Measurements from ENCODE around the gene TBC1D14.
"Not testable (repeated sequence)": the region's sequence is repeated elsewhere in the genome, so short reads cannot be mapped to it uniquely, and the experiment has no call there.

Gene TBC1D14

DNA sequence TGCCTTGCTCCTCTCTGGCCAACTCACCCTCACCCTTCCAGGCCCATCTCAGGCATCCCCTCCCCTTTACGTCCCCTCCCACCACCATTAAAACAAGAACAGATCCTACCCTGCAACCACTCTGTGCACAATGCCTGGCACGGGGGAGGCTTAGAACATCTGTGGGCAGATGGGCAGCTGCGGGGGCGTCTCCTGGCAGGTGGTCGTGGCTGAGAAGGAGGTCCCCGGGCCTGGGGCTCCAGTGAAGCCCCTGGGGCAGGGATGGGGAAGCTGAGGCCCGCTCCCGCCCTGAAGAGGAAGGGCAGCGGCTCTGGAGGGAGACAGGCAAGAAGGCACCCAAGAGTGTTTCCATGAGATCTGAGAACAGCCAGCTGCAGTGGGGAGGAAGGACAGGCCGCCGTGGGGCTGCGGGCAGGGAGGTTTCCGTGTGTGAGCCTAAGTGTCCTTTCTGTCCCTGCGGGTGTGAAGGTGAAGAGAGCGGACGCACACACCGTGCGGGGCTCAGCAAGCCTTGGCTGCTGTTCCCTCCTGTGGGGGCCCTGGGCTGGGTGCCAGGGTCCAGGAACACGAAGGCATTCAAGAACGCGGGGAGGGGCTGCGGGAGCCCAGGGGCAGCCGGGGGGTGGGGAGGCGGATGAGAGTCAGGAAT, 7.8 kb upstream of the TBC1D14 start (continued):
- TF ChIP-seq, protein P1, sequence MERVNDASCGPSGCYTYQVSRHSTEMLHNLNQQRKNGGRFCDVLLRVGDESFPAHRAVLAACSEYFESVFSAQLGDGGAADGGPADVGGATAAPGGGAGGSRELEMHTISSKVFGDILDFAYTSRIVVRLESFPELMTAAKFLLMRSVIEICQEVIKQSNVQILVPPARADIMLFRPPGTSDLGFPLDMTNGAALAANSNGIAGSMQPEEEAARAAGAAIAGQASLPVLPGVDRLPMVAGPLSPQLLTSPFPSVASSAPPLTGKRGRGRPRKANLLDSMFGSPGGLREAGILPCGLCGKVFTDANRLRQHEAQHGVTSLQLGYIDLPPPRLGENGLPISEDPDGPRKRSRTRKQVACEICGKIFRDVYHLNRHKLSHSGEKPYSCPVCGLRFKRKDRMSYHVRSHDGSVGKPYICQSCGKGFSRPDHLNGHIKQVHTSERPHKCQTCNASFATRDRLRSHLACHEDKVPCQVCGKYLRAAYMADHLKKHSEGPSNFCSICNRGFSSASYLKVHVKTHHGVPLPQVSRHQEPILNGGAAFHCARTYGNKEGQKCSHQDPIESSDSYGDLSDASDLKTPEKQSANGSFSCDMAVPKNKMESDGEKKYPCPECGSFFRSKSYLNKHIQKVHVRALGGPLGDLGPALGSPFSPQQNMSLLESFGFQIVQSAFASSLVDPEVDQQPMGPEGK (CRISPR knock-in tag; IDR thresholded peaks at IDR 0.05; ENCODE audit: borderline replicate concordance): no peak
- no peak for TF ChIP-seq ZNF565 (CRISPR knock-in tag; conservative IDR thresholded peaks at IDR 0.05; ENCODE audit: low read depth)
- TF ChIP-seq PPARA (CRISPR knock-in tag; IDR thresholded peaks at IDR 0.05; ENCODE audit: borderline replicate concordance): no peak
- TF ChIP-seq ZC3H10 (CRISPR knock-in tag; IDR thresholded peaks at IDR 0.05): no peak

DNA sequence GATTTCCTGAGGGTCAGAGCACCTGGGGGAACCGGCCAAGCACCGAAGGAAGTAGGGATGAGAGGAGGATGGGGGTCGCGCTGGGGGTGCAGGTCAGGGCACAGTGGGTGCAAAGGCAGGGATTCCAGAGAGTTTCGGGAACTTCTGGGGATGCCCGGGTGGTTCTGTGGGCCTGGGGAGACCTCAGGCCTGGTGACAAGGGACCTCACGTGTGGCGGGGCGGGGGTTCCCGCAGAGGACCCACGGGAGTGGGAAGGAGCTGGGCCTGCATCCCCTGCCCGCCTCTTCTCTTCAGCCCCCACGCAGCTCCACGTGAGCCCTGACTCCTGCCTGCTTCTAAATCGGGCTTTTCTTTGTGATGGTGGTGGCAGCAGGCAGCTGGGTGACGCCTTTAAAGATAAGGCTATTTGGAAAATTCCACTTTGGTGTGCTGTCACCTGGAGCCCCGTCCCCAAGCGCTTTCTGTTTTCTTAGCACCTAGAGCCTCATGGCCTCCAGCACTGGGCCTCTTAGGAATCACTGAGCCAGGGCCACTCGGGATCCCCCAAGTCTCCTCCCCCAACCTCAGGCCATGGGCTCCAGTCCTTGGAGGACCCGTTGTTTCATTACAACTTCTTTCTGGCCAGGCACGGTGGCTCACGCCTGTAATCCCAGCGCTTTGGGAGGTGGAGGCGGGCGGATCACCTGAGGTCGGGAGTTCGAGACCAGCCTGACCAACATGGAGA, 7.1 kb upstream of the TBC1D14 start:
- TF ChIP-seq, protein P1 (CRISPR knock-in tag; IDR thresholded peaks at IDR 0.05; ENCODE audit: borderline replicate concordance): no peak
- TF ChIP-seq ZFP30 (CRISPR knock-in tag; IDR thresholded peaks at IDR 0.05) (no peak), PPARA (CRISPR knock-in tag; IDR thresholded peaks at IDR 0.05; ENCODE audit: borderline replicate concordance) (no peak), RARB (CRISPR knock-in tag; IDR thresholded peaks at IDR 0.05) (no peak)

DNA sequence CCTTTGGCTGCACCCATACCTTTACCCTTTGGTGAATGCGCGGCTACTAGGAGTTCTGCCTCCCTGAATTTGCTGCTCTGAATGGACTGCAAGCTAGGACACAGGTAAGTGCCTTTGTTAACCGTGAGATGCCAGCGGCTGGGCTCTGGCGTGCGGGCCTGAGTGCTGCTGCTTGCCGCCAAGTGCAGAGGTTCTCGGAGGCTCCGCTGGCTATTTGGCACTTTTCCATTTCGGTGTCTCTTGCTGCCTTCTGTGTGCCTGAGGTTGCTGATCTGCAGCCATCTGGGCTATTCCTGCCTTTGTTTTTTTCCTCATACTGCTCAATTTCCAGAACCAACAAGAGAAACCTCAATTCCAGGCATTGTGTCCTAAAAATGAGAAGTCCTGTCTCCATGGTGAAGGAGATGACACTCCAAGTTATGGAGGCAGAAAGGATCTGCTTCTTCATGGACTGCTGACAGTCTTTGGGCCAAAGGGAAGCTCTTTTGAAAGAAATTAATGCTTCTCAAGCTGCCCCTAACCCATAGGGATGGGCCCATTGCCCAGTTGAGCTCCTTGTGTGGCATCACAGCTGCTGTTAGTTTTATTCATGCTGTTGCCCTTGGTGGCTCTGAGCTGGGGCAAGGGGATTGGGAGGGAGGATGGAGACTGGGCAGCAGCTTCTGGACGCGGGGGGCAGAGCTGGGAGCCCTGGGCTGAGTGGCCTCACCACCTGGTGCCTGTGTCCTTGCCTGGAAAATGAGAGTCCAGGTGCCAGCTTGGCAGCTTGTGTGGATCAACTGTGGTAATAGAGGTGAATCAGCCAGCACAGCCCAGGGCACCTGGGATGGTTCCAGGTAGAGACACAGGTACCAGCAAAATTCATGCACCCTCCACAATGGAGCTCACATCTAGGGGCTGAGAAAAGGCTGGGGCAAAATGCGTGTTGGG, 3.8 kb upstream of the TBC1D14 start:
- TF ChIP-seq, protein P2, sequence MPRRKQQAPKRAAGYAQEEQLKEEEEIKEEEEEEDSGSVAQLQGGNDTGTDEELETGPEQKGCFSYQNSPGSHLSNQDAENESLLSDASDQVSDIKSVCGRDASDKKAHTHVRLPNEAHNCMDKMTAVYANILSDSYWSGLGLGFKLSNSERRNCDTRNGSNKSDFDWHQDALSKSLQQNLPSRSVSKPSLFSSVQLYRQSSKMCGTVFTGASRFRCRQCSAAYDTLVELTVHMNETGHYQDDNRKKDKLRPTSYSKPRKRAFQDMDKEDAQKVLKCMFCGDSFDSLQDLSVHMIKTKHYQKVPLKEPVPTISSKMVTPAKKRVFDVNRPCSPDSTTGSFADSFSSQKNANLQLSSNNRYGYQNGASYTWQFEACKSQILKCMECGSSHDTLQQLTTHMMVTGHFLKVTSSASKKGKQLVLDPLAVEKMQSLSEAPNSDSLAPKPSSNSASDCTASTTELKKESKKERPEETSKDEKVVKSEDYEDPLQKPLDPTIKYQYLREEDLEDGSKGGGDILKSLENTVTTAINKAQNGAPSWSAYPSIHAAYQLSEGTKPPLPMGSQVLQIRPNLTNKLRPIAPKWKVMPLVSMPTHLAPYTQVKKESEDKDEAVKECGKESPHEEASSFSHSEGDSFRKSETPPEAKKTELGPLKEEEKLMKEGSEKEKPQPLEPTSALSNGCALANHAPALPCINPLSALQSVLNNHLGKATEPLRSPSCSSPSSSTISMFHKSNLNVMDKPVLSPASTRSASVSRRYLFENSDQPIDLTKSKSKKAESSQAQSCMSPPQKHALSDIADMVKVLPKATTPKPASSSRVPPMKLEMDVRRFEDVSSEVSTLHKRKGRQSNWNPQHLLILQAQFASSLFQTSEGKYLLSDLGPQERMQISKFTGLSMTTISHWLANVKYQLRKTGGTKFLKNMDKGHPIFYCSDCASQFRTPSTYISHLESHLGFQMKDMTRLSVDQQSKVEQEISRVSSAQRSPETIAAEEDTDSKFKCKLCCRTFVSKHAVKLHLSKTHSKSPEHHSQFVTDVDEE (CRISPR knock-in tag; IDR thresholded peaks at IDR 0.05): no peak
- TF ChIP-seq ARNTL (CRISPR knock-in tag; IDR thresholded peaks at IDR 0.05; ENCODE audit: borderline replicate concordance, low read depth) (no peak), ZC3H10 (CRISPR knock-in tag; IDR thresholded peaks at IDR 0.05) (no peak)
- ATAC-seq: no peak

More for the DNA sequence above, 7.1 kb upstream of the TBC1D14 start:
- no peak for ATAC-seq

DNA sequence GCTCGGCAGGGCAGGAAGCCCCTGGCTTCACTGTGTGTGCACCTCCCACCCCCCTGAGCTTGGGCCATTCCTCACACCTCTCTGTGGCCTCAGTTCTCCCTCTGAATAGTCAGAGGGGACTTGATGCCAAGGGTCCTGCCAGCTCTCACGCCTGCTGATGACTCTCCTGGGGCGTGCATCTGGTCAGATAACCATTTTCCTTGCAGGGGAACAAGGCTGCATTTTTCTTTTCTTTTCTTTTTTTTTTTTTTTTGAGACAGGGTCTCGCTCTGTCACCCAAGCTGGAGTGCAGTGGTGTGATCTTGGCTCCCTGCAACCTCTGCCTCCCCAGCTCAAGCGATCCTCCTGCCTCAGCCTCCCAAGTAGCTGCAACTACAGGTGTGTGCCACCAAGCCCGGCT, 3.1 kb upstream of the TBC1D14 start:
- not testable (repeated sequence) for ATAC-seq

DNA sequence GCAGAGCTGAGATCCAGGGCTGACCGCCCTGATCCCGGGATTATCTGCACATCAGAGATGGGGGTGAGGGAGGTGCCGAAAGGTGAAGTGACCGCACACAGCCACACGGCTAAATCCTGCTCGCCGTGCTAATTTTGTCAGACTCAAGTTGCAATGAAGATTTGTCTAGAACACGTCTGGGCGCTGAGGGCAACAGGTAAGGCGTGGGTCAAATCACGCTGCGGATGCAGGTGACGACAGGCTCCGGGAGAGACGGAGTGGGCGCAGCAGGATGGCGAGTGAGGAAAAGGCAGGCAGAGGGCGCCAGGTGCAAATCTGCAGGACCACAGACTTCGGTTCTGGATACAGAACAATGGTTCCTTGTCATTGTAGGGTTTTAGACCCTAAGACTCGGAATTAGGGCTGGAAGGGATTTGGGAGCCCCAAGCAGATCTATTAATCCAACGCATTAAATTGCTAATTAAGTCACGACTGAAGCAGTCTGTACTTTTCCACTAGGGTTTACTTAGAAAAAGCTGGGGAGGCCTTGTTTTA, 1.9 kb upstream of the TBC1D14 start:
- ATAC-seq: no peak
- TF ChIP-seq ZNF70 (CRISPR knock-in tag; IDR thresholded peaks at IDR 0.05) (no peak), TOX (CRISPR knock-in tag; IDR thresholded peaks at IDR 0.05; ENCODE audit: borderline replicate concordance) (no peak), TCF4 (CRISPR knock-in tag; IDR thresholded peaks at IDR 0.05; ENCODE audit: borderline replicate concordance) (no peak), OSR1 (CRISPR knock-in tag; IDR thresholded peaks at IDR 0.05) (no peak), ARNTL (CRISPR knock-in tag; IDR thresholded peaks at IDR 0.05; ENCODE audit: borderline replicate concordance, low read depth) (no peak), ZFP3 (CRISPR knock-in tag; IDR thresholded peaks at IDR 0.05) (no peak), ZFP30 (CRISPR knock-in tag; IDR thresholded peaks at IDR 0.05) (no peak)
- TF ChIP-seq, protein P2 (CRISPR knock-in tag; IDR thresholded peaks at IDR 0.05): no peak
- TF ChIP-seq, protein P3, sequence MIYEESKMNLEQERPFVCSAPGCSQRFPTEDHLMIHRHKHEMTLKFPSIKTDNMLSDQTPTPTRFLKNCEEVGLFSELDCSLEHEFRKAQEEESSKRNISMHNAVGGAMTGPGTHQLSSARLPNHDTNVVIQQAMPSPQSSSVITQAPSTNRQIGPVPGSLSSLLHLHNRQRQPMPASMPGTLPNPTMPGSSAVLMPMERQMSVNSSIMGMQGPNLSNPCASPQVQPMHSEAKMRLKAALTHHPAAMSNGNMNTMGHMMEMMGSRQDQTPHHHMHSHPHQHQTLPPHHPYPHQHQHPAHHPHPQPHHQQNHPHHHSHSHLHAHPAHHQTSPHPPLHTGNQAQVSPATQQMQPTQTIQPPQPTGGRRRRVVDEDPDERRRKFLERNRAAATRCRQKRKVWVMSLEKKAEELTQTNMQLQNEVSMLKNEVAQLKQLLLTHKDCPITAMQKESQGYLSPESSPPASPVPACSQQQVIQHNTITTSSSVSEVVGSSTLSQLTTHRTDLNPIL (CRISPR knock-in tag; IDR thresholded peaks at IDR 0.05; ENCODE audit: low read depth): no peak
- TF ChIP-seq, protein P1 (CRISPR knock-in tag; IDR thresholded peaks at IDR 0.05; ENCODE audit: borderline replicate concordance): no peak
